ENCODE data around the gene RELN. TPM values are rescaled to one million over a fixed set of nuclear protein-coding genes. Genes with fewer than 3 reads are reported as not detected.

RELN gene
- total and polyA plus RNA-seq, 10 of the 15 experiments (the other 5 are each of a cell fraction or from before 2014, with no cell fraction given): 0.11 to 0.21 TPM; not detected in 8

DNA sequence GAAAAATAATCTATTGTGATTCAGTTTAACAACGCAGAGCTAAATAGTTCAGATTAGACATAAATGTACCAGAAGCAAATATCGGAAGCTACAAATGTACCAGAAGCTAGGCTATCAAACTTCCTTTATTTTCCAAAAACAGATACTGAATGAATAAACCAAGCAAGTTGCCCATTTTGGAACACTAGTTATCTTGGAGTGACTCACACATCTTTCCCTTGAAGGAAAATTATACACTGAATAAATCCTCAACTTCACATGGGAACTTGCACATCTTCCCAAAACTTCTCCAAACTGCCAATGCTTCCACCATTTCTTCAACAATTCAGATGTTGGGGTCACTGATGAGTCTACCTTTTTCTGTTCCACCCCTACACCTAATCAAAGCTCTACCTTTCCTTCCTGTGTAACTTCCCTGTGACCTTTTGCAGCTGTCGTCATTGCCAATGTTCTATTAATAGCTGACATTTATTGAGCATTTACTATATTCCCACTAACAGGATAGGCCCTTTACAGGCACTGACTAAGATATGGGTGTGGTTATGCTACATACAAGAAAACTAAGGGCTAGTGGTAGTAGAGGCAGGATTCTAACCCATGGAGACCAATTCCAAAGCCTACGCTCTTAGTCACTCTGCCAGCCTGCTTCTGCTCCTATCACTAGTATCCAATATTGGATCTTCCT is 22.7 kb downstream of the RELN start (continued):
- TF ChIP-seq SMAD1 (IDR thresholded peaks at IDR 0.05; ENCODE audit: low read depth, partially characterized antibody): no peak

DNA sequence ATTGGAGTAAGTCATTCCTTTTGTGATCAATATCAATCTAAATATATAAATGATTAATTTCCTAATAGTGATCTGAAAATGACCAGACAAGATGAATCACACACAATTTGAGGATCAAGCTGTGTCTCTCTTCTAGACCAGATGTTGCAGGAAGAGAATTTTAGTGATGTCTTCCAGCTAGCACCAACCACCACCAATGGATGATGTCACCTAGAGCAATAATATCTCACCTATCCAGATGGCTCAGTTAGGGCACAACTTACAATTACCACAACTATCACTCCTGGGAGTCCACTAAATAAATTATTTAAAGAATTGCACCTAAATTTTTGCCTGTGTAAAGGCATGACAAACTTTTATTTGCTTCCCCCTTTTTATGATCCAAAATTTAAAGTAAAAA is 25.2 kb downstream of the RELN start:
- no peak overlapping the region for H3K27ac ChIP-seq (ENCODE audit: control insufficient read depth, insufficient read depth)
- BruUV-seq (replicated peaks): no TSS peak
- H3K4me3 ChIP-seq: no peak overlapping the region
- CTCF ChIA-PET: no interaction called here
- H3K4me2 ChIP-seq (ENCODE audit: control insufficient read depth, insufficient read depth): no peak overlapping the region
- no peaks in the 10 kb centered on the region for H3K9me3 ChIP-seq (replicated peaks; ENCODE audit: control insufficient read depth, insufficient read depth, low read length)
- intact Hi-C loops (cut with micrococcal nuclease; ENCODE audit: unreplicated experiment) (no loop called here), in situ Hi-C loops (cut with MboI) (no loop called here)
- no peaks in the 10 kb centered on the region for H3K36me3 ChIP-seq (ENCODE audit: control insufficient read depth in 2 of 2, insufficient read depth in 2 of 2, low read length in 1 of 2)
- SMC1A ChIA-PET (ENCODE audit: uncharacterized antibody, unreplicated experiment): no interaction called here
- H3K9ac ChIP-seq (ENCODE audit: control insufficient read depth, insufficient read depth, low read length): no peak overlapping the region
- no peaks in the 10 kb centered on the region for H3K27me3 ChIP-seq (replicated peaks in 1 of 2; ENCODE audit: control insufficient read depth in 2 of 2, insufficient read depth in 2 of 2, low read length in 1 of 2)
- H4K20me1 ChIP-seq (ENCODE audit: control insufficient read depth, insufficient read depth): no peaks in the 10 kb centered on the region
- POLR2A ChIA-PET: interaction anchor here (0.5 kb wide), 1 partner anchor 23 kb away, joined by 3 read pairs; no protein-coding TSS in a partner anchor
- H2AFZ ChIP-seq (ENCODE audit: control insufficient read depth, low read depth, low read length): no peak overlapping the region
- H3K4me1 ChIP-seq (ENCODE audit: control insufficient read depth, insufficient read depth, low read length): no peaks in the 10 kb centered on the region
- H3K79me2 ChIP-seq (ENCODE audit: control insufficient read depth, insufficient read depth, low read length): no peaks in the 10 kb centered on the region
- RAD21 ChIA-PET (ENCODE audit: unreplicated experiment): no interaction called here
- no peak for DNase-seq (ENCODE audit: low read depth, low spot score)
- ATAC-seq: no peak
- FAIRE-seq: no peak
- TF ChIP-seq, protein P1, sequence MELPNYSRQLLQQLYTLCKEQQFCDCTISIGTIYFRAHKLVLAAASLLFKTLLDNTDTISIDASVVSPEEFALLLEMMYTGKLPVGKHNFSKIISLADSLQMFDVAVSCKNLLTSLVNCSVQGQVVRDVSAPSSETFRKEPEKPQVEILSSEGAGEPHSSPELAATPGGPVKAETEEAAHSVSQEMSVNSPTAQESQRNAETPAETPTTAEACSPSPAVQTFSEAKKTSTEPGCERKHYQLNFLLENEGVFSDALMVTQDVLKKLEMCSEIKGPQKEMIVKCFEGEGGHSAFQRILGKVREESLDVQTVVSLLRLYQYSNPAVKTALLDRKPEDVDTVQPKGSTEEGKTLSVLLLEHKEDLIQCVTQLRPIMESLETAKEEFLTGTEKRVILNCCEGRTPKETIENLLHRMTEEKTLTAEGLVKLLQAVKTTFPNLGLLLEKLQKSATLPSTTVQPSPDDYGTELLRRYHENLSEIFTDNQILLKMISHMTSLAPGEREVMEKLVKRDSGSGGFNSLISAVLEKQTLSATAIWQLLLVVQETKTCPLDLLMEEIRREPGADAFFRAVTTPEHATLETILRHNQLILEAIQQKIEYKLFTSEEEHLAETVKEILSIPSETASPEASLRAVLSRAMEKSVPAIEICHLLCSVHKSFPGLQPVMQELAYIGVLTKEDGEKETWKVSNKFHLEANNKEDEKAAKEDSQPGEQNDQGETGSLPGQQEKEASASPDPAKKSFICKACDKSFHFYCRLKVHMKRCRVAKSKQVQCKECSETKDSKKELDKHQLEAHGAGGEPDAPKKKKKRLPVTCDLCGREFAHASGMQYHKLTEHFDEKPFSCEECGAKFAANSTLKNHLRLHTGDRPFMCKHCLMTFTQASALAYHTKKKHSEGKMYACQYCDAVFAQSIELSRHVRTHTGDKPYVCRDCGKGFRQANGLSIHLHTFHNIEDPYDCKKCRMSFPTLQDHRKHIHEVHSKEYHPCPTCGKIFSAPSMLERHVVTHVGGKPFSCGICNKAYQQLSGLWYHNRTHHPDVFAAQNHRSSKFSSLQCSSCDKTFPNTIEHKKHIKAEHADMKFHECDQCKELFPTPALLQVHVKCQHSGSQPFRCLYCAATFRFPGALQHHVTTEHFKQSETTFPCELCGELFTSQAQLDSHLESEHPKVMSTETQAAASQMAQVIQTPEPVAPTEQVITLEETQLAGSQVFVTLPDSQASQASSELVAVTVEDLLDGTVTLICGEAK (IDR thresholded peaks at IDR 0.05; ENCODE audit: borderline replicate concordance): no peak
- TF ChIP-seq NFYB (IDR thresholded peaks at IDR 0.05; ENCODE audit: insufficient read depth, low read depth, low read length) (no peak), EGR1 (IDR thresholded peaks at IDR 0.05; ENCODE audit: borderline replicate concordance in 1 of 2, low read depth in 2 of 2, low read length in 2 of 2) (no peak), HCFC1 (IDR thresholded peaks at IDR 0.05; ENCODE audit: low read length) (no peak), SUZ12 (IDR thresholded peaks at IDR 0.05; ENCODE audit: unreplicated experiment) (no peak), ZSCAN29 (IDR thresholded peaks at IDR 0.05) (no peak), NR2F1 (conservative IDR thresholded peaks at IDR 0.05) (no peak), HDGF (IDR thresholded peaks at IDR 0.05) (no peak), JUND (IDR thresholded peaks at IDR 0.05; ENCODE audit: low read depth, low read length) (no peak)
- TF ChIP-seq, protein P2, sequence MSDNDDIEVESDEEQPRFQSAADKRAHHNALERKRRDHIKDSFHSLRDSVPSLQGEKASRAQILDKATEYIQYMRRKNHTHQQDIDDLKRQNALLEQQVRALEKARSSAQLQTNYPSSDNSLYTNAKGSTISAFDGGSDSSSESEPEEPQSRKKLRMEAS (IDR thresholded peaks at IDR 0.05; ENCODE audit: low read depth, low read length): no peak
- TF ChIP-seq, protein P3, sequence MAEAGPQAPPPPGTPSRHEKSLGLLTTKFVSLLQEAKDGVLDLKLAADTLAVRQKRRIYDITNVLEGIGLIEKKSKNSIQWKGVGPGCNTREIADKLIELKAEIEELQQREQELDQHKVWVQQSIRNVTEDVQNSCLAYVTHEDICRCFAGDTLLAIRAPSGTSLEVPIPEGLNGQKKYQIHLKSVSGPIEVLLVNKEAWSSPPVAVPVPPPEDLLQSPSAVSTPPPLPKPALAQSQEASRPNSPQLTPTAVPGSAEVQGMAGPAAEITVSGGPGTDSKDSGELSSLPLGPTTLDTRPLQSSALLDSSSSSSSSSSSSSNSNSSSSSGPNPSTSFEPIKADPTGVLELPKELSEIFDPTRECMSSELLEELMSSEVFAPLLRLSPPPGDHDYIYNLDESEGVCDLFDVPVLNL (IDR thresholded peaks at IDR 0.05; ENCODE audit: low read depth, low read length): no peak

Measured in GM12878 (cell line).